Measurements from ENCODE around the gene HIVEP1. TPM values are rescaled to one million over a fixed set of nuclear protein-coding genes. Genes with fewer than 3 reads are reported as not detected.

The HIVEP1 gene
- total RNA-seq, 6 donors from 2014 or later: 22.9 to 48.5 (median 30.4) TPM

GRCh38 chr6:11987386-11987785 is 24.7 kb upstream of the HIVEP1 start:
- Histone ChIP-seq H3K9me3 (no peaks in the 10 kb centered on the region), H3K27ac (no peak overlapping the region), H3K4me3 (no peak overlapping the region), H3K36me3 (no peaks in the 10 kb centered on the region), H3K4me1 (no peaks in the 10 kb centered on the region), H3K27me3 (no peaks in the 10 kb centered on the region)
- DNase-seq: no peak
- 79 to 86% methylated on average over 2 of the region's 2 CpGs for WGBS, 2 donors
- TF ChIP-seq POLR2A (IDR thresholded peaks at IDR 0.05): no peak
- no peak for TF ChIP-seq POLR2AphosphoS5 (IDR thresholded peaks at IDR 0.05)
- no peak for TF ChIP-seq CTCF (IDR thresholded peaks at IDR 0.05)
- no peak for TF ChIP-seq EP300 (IDR thresholded peaks at IDR 0.05)
- no peak for ATAC-seq (ENCODE audit: low FRiP score in 2 of 2)

GRCh38 chr6:11989386-11989785 is 22.7 kb upstream of the HIVEP1 start:
- TF ChIP-seq EP300 (IDR thresholded peaks at IDR 0.05) (no peak), POLR2A (IDR thresholded peaks at IDR 0.05) (no peak), CTCF (IDR thresholded peaks at IDR 0.05) (no peak), POLR2AphosphoS5 (IDR thresholded peaks at IDR 0.05) (no peak)

DNA sequence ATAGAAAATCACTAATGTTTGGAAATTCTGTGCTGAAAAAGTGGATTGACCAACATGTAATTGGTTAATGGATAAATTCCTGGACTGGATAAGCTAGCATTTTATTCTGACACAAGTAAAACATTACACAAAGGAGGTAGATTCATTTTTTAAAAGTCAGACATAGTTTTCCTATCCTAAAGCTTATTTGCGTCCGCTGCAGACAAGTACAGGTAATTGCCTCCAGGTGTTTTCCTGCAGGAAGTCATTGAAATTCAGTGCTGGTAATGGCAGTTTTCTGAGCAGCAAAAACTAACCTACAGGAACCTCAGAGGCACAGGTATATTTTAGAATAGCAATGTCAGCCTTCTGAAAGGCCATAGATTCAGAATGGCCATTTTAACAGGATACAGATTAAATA is 20.0 kb upstream of the HIVEP1 start:
- no peak for ATAC-seq (ENCODE audit: low FRiP score in 2 of 2)
- no peaks in the 10 kb centered on the region for H3K9me3 ChIP-seq
- no peaks in the 10 kb centered on the region for H3K36me3 ChIP-seq
- no peaks in the 10 kb centered on the region for H3K27me3 ChIP-seq
- no peaks in the 10 kb centered on the region for H3K4me1 ChIP-seq
- no peak for DNase-seq
- no peak overlapping the region for H3K27ac ChIP-seq
- no peak overlapping the region for H3K4me3 ChIP-seq
- WGBS, 2 donors: 97 to 98% methylated on average over 2 of the region's 2 CpGs
- TF ChIP-seq EP300 (IDR thresholded peaks at IDR 0.05): no peak
- TF ChIP-seq CTCF (IDR thresholded peaks at IDR 0.05): no peak
- no peak for TF ChIP-seq POLR2A (IDR thresholded peaks at IDR 0.05)
- TF ChIP-seq POLR2AphosphoS5 (IDR thresholded peaks at IDR 0.05): no peak

More at GRCh38 chr6:11989386-11989785, 22.7 kb upstream of the HIVEP1 start:
- Histone ChIP-seq H3K9me3 (no peaks in the 10 kb centered on the region), H3K36me3 (no peaks in the 10 kb centered on the region), H3K4me3 (no peak overlapping the region), H3K4me1 (no peaks in the 10 kb centered on the region), H3K27ac (no peak overlapping the region), H3K27me3 (no peaks in the 10 kb centered on the region)
- 82 to 87% methylated on average over 2 of the region's 2 CpGs for WGBS, 2 donors
- DNase-seq (no peak), ATAC-seq (ENCODE audit: low FRiP score in 2 of 2) (peak in 1 of 2 donors; percentile 79)

- Histone ChIP-seq H3K27ac (no peak overlapping the region), H3K27me3 (no peaks in the 10 kb centered on the region), H3K9me3 (no peaks in the 10 kb centered on the region), H3K4me1 (no peaks in the 10 kb centered on the region), H3K4me3 (no peak overlapping the region), H3K36me3 (no peaks in the 10 kb centered on the region)
- DNase-seq (no peak), ATAC-seq (ENCODE audit: low FRiP score in 2 of 2) (no peak)
- TF ChIP-seq POLR2A (IDR thresholded peaks at IDR 0.05) (no peak), CTCF (IDR thresholded peaks at IDR 0.05) (no peak), POLR2AphosphoS5 (IDR thresholded peaks at IDR 0.05) (no peak), EP300 (IDR thresholded peaks at IDR 0.05) (no peak)
- 85 to 98% methylated on average over 4 of the region's 4 CpGs for WGBS, 2 donors
Measured at GRCh38 chr6:11994875-11995461, 17.1 kb upstream of the HIVEP1 start.

DNA sequence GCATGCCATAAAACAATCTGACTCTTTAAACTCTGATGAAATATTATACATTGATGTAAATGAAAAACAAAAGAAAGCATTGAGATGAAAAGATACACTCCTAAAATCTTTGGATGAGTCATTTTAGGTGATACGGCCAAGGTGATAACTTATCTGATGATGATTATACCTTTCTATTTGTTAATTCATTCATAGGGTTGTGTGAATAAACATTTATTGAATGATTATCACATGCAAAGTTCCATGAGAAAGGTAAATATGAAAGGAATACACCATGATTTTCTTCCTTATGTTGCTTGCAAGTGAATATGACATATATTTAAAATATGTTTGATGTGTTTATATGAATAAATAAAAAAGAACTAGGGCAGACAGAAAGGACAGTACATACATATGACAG is 15.4 kb upstream of the HIVEP1 start:
- H3K4me3 ChIP-seq: no peak overlapping the region
- H3K4me1 ChIP-seq: no peaks in the 10 kb centered on the region
- no peak for DNase-seq
- no peak for ATAC-seq (ENCODE audit: low FRiP score in 2 of 2)
- H3K27me3 ChIP-seq: no peaks in the 10 kb centered on the region
- H3K27ac ChIP-seq: no peak overlapping the region
- 81 to 91% methylated on average over 1 of the region's 1 CpG for WGBS, 2 donors
- H3K9me3 ChIP-seq: no peaks in the 10 kb centered on the region
- TF ChIP-seq POLR2AphosphoS5 (IDR thresholded peaks at IDR 0.05) (no peak), CTCF (IDR thresholded peaks at IDR 0.05) (no peak), EP300 (IDR thresholded peaks at IDR 0.05) (no peak), POLR2A (IDR thresholded peaks at IDR 0.05) (no peak)
- H3K36me3 ChIP-seq: no peaks in the 10 kb centered on the region

Data from upper lobe of left lung (tissue), 6 donors.